ENCODE results near the gene DEDD.
A peak's percentile ranks its signal among the peaks of the same experiment; 100 is the strongest.

DEDD gene

DNA sequence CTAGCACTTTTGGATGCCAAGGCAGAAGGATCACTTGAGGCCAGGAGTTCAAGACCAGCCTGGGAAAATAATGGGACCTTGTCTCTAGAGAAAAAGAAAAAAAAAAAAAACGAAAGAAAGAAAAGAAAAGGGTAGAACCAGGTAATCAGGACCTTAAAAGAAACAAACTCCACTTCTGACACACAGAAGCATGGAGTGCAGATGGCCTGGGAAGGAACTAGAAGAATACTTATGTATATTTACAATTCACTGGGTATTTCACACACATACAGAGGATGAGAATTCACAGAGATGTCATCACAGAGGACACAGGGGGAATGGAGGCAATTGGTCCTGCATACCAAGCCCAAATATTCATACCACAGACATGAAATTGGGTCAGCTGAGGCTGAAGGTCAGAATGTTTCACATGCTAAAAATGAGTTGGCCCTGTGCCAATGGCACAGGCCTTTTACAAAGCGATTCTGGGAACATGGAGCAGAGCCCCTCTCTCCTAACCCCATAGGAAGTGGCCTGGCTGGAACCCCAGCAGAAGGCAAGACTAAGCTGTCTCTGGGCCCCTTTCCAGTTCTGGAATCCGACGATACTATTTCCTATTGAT, 40.4 kb upstream of the DEDD start:
- H3K27me3 ChIP-seq (ENCODE audit: control insufficient read depth, insufficient read depth, low read length) = no peaks in the 10 kb centered on the region
- peaks cover 3% of the 10 kb centered on the region; the same call in 1 of the 2 replicates for H3K4me1 ChIP-seq (ENCODE audit: control insufficient read depth, insufficient read depth, low read length)
- no peak overlapping the region for H3K27ac ChIP-seq (ENCODE audit: low read depth, low read length)
- H3K9me3 ChIP-seq (ENCODE audit: control insufficient read depth, insufficient read depth, low read length) = no peaks in the 10 kb centered on the region
- H3K4me3 ChIP-seq (ENCODE audit: low read depth, low read length) = no peak overlapping the region
- H3K9ac ChIP-seq (ENCODE audit: low read depth, low read length) = no peak overlapping the region
- H3K36me3 ChIP-seq (ENCODE audit: control insufficient read depth, insufficient read depth, low read length) = peaks cover 64% of the 10 kb centered on the region

DNA sequence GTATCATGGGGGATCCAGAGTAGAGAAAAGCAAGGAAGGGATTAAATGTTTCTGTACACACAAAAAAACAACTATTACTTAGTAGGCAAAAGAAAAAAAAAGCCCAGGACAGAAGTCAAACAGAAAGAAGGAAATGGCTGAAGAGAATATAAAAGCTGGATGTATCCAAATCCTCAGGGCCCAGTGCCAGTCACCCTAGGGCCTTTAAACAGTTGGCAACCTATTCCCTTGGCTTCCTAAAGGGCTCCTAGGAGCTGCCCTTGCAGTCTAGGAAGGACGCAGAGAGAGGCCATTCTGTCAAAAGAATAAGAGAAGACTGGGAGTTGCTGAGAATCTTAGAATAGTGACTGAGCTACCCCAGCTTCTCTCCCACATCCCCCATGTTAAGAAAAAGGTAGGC, 39.9 kb upstream of the DEDD start:
- H3K4me3 ChIP-seq (ENCODE audit: low read depth, low read length) = no peak overlapping the region
- H3K36me3 ChIP-seq (ENCODE audit: control insufficient read depth, insufficient read depth, low read length) = peaks cover 64% of the 10 kb centered on the region
- H3K4me1 ChIP-seq (ENCODE audit: control insufficient read depth, insufficient read depth, low read length) = no peaks in the 10 kb centered on the region
- no peaks in the 10 kb centered on the region for H3K27me3 ChIP-seq (ENCODE audit: control insufficient read depth, insufficient read depth, low read length)
- no peak overlapping the region for H3K9ac ChIP-seq (ENCODE audit: low read depth, low read length)
- no peaks in the 10 kb centered on the region for H3K9me3 ChIP-seq (ENCODE audit: control insufficient read depth, insufficient read depth, low read length)
- no peak overlapping the region for H3K27ac ChIP-seq (ENCODE audit: low read depth, low read length)

DNA sequence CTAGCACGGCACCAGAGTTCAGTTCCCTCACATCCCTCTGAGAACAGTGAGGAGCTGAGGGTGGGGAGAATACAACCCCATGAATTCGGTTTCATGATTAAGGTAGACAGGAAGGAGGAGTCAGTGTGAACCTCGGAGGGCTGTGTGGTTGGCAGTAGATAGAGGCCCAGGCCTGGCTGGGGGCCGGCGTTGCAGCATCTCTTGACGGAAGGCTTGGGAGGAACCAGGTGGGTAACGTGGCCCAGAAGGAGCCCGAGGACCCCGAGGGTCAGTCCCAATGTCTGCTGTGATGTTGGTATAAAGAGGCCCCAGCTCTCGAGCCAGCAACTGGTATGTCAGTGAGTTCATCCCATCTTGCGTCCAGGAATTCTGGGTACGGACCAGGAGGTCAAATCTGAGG, 39.2 kb upstream of the DEDD start:
- Histone ChIP-seq H3K4me3 (ENCODE audit: low read depth, low read length) (no peak overlapping the region), H3K27ac (ENCODE audit: low read depth, low read length) (no peak overlapping the region), H3K9me3 (ENCODE audit: control insufficient read depth, insufficient read depth, low read length) (no peaks in the 10 kb centered on the region), H3K36me3 (ENCODE audit: control insufficient read depth, insufficient read depth, low read length) (peaks cover 64% of the 10 kb centered on the region), H3K27me3 (ENCODE audit: control insufficient read depth, insufficient read depth, low read length) (no peaks in the 10 kb centered on the region), H3K4me1 (ENCODE audit: control insufficient read depth, insufficient read depth, low read length) (no peaks in the 10 kb centered on the region), H3K9ac (ENCODE audit: low read depth, low read length) (no peak overlapping the region)

DNA sequence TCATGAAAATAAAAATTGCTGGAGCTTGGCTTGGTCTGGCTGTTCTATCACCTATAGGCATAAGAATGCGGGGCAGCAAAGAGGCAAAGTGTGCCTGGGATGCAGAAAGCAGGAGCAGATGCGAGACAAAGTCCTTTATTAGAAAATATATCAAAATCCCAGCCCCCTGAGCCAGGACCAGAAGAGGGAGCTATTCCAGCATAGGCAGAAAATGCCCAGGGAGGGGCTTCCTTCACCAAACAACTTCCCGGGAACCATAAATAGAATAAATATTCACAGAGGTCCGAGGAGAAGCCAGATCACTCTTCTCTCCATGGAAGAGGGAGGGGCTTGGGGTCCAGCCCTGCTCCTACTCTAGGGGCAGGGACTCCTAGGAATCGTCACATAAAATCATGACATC, 38.7 kb upstream of the DEDD start:
- Histone ChIP-seq H3K4me1 (ENCODE audit: control insufficient read depth, insufficient read depth, low read length) (no peaks in the 10 kb centered on the region), H3K27ac (ENCODE audit: low read depth, low read length) (no peak overlapping the region), H3K27me3 (ENCODE audit: control insufficient read depth, insufficient read depth, low read length) (no peaks in the 10 kb centered on the region), H3K9ac (ENCODE audit: low read depth, low read length) (no peak overlapping the region), H3K4me3 (ENCODE audit: low read depth, low read length) (no peak overlapping the region), H3K36me3 (ENCODE audit: control insufficient read depth, insufficient read depth, low read length) (peaks cover 64% of the 10 kb centered on the region), H3K9me3 (ENCODE audit: control insufficient read depth, insufficient read depth, low read length) (no peaks in the 10 kb centered on the region)

DNA sequence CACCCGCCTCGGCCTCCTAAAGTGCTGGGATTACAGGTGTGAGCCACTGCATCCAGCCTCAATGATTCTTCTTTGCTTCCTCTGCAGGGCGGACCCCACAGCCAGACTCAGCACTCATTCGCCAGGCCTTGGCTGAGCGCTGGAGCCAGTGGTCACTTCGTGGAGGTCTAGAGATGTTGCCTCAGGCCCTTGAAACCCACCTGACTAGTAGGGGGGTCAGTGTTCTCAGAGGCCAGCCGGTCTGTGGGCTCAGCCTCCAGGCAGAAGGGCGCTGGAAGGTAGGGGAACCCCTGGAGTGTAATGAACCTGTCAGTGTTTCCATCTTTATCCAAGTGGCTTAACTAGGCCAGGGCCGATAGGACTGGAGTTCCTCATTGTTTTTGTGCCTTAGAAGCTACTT, 36.4 kb upstream of the DEDD start:
- H3K36me3 ChIP-seq (ENCODE audit: control insufficient read depth, insufficient read depth, low read length) = peaks cover 56% of the 10 kb centered on the region
- H3K9ac ChIP-seq (ENCODE audit: low read depth, low read length) = no peak overlapping the region
- H3K9me3 ChIP-seq (ENCODE audit: control insufficient read depth, insufficient read depth, low read length) = no peaks in the 10 kb centered on the region
- H3K27me3 ChIP-seq (ENCODE audit: control insufficient read depth, insufficient read depth, low read length) = no peaks in the 10 kb centered on the region
- no peak overlapping the region for H3K4me3 ChIP-seq (ENCODE audit: low read depth, low read length)
- no peaks in the 10 kb centered on the region for H3K4me1 ChIP-seq (ENCODE audit: control insufficient read depth, insufficient read depth, low read length)
- no peak overlapping the region for H3K27ac ChIP-seq (ENCODE audit: low read depth, low read length)

DNA sequence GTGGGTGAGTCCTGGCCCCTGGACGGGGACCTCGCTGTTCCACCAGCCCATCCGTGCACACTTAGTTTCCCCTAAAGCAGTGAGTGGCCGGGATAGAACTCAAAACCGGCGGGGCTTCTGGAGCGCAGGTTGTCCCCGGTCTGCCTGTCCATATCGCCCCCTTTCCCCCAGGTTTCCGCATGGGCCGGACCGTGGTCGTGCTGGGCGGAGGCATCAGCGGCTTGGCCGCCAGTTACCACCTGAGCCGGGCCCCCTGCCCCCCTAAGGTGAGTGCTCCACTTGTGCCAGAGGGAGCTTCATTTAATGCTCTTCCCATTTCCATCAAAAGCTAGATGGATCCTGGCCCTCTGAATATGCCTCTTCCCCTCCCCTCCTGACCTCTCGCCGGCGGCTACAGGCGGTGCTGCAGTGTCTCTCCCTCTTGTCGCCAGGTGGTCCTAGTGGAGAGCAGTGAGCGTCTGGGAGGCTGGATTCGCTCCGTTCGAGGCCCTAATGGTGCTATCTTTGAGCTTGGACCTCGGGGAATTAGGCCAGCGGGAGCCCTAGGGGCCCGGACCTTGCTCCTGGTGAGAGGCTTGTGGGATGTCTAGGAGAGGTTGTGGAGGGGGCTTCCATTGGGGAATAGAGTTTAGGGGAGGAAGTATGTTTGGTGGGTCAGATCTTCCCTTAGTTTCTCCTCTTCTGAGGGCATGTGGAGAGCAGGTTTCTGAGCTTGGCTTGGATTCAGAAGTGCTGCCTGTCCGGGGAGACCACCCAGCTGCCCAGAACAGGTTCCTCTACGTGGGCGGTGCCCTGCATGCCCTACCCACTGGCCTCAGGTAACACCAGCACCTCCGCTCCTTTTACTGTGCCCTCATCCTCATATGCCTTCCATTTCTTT, 34.4 kb upstream of the DEDD start:
- Histone ChIP-seq H3K4me3 (ENCODE audit: low read depth, low read length) (peak overlapping the region; percentile 69), H3K27ac (ENCODE audit: low read depth, low read length) (peak overlapping the region; percentile 83), H3K36me3 (ENCODE audit: control insufficient read depth, insufficient read depth, low read length) (peaks cover 56% of the 10 kb centered on the region), H3K9ac (ENCODE audit: low read depth, low read length) (peak overlapping the region; percentile 14; the same call in 1 of the 2 replicates), H3K4me1 (ENCODE audit: control insufficient read depth, insufficient read depth, low read length) (no peaks in the 10 kb centered on the region), H3K9me3 (ENCODE audit: control insufficient read depth, insufficient read depth, low read length) (no peaks in the 10 kb centered on the region), H3K27me3 (ENCODE audit: control insufficient read depth, insufficient read depth, low read length) (no peaks in the 10 kb centered on the region)

DNA sequence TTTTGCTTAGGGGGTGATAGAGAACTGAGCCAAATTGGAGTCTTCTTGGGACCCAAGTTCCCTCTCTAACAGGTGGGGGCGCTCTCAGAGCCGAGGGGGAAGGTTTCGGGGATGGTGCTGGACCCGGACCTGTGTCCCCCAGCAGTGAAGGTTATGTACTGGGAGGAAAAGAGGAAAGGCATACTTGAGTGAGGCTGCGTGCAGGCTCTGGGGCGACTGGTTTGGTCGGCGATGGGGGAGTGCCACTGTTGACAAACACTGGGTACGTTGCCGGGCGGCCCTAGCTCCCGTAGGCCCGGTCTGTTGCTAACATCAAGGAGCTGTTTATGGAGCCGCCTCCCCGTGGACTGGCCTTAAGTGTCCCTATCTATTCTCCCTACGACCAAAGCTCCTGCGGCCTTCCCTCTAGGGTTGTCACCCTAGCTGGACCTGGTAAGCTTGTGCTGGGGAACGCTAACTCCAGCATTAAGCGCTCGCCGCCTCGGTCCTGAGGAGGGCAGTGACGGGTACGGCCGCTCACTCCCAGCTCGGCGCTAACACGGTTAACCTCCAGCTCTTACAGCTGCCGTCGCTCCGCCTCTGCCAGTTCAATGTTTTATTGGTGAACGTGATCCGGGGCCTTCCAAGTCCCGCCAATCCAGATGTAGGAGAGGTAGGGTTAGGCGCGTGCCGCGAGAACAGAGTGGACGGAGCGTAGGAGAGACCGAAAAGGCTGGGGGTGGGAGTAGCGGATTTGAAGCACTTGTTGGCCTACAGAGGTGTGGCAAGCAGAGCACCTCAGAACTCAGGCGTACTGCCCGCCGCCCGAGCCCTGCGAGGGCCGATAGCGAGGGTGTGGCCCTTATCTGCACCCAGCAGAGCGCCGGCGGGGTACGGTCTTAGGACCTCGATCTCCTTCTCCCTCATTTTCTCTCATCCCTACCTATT, 33.5 kb upstream of the DEDD start, which contains the start of gene PPOX:
Gene PPOX (plus strand): TSS at position 685 of the 927 bp plus-strand sequence. CDS start 422 bp downstream, outside the sequence.
- Histone ChIP-seq H3K36me3 (ENCODE audit: control insufficient read depth, insufficient read depth, low read length) (peaks cover 53% of the 10 kb centered on the region), H3K9ac (ENCODE audit: low read depth, low read length) (peak within 1 kb of the TSS; percentile 14; the same call in 1 of the 2 replicates), H3K27ac (ENCODE audit: low read depth, low read length) (peak within 1 kb of the TSS; percentile 83), H3K27me3 (ENCODE audit: control insufficient read depth, insufficient read depth, low read length) (no peaks in the 10 kb centered on the region), H3K4me1 (ENCODE audit: control insufficient read depth, insufficient read depth, low read length) (no peaks in the 10 kb centered on the region), H3K9me3 (ENCODE audit: control insufficient read depth, insufficient read depth, low read length) (no peaks in the 10 kb centered on the region), H3K4me3 (ENCODE audit: low read depth, low read length) (peak within 1 kb of the TSS; percentile 69)

DNA sequence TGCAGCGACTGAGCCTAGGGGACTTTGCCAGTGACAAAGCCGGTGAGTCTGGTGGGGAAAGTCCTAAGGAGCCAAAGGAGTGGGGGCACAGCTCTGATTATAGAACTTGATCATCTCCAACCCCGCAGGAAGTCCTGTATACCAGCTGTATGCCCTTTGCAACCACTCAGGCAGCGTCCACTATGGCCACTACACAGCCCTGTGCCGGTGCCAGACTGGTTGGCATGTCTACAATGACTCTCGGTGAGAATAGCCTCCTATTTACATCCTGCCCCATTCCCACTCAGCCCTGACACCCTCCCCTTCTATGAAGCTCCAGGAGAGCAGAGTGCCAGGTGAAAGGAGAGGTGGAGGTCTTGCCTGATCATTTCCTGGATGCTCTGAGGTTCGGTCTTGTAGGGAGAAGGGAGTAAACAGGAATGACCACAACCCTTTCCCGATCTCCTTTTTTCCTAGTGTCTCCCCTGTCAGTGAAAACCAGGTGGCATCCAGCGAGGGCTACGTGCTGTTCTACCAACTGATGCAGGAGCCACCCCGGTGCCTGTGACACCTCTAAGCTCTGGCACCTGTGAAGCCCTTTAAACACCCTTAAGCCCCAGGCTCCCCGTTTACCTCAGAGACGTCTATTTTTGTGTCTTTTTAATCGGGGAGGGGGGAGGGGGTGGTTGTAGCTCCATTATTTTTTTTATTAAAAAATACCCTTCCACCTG, 32.6 kb upstream of the DEDD start:
- Histone ChIP-seq H3K9ac (ENCODE audit: low read depth, low read length) (no peak overlapping the region), H3K4me1 (ENCODE audit: control insufficient read depth, insufficient read depth, low read length) (peaks cover 2% of the 10 kb centered on the region; the same call in 1 of the 2 replicates), H3K4me3 (ENCODE audit: low read depth, low read length) (peak overlapping the region; percentile 69), H3K9me3 (ENCODE audit: control insufficient read depth, insufficient read depth, low read length) (no peaks in the 10 kb centered on the region), H3K27me3 (ENCODE audit: control insufficient read depth, insufficient read depth, low read length) (no peaks in the 10 kb centered on the region), H3K27ac (ENCODE audit: low read depth, low read length) (peak overlapping the region; percentile 83), H3K36me3 (ENCODE audit: control insufficient read depth, insufficient read depth, low read length) (peaks cover 46% of the 10 kb centered on the region)

DNA sequence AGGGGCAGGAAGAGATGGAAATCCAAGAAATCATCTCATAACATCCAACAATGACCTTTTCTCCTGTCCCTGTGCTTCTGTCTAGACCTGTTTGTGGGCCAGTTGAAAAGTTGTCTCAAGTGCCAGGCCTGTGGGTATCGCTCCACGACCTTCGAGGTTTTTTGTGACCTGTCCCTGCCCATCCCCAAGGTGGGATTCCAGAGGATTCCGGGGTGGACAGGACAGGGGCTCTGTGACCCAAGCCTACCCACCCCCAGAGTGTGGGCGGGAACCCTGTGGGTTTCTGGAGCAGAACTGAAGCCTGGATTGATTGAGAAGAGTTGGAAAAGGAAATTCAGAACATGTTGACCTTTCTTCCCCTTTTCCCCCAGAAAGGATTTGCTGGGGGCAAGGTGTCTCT, 31.3 kb upstream of the DEDD start:
- H3K27me3 ChIP-seq (ENCODE audit: control insufficient read depth, insufficient read depth, low read length) = no peaks in the 10 kb centered on the region
- peaks cover 35% of the 10 kb centered on the region for H3K36me3 ChIP-seq (ENCODE audit: control insufficient read depth, insufficient read depth, low read length)

DNA sequence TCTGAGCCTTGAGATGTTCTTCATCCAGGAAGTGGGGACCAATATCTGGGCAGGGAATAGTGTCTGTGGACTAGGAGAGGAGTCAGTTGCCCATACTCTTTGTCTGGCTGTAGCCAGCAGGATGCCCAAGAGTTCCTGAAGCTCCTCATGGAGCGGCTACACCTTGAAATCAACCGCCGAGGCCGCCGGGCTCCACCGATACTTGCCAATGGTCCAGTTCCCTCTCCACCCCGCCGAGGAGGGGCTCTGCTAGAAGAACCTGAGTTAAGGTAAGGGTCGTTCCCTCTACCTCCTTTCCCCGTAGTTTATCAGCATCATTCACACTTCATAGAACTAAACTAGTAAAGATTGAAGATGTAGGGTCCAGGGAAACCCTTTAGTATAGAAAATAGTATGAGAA, 30.3 kb upstream of the DEDD start:
- peaks cover 3% of the 10 kb centered on the region; the same call in 1 of the 2 replicates for H3K4me1 ChIP-seq (ENCODE audit: control insufficient read depth, insufficient read depth, low read length)
- peaks cover 42% of the 10 kb centered on the region for H3K36me3 ChIP-seq (ENCODE audit: control insufficient read depth, insufficient read depth, low read length)
- no peak overlapping the region for H3K4me3 ChIP-seq (ENCODE audit: low read depth, low read length)
- no peak overlapping the region for H3K9ac ChIP-seq (ENCODE audit: low read depth, low read length)
- H3K9me3 ChIP-seq (ENCODE audit: control insufficient read depth, insufficient read depth, low read length) = no peaks in the 10 kb centered on the region
- no peak overlapping the region for H3K27ac ChIP-seq (ENCODE audit: low read depth, low read length)
- H3K27me3 ChIP-seq (ENCODE audit: control insufficient read depth, insufficient read depth, low read length) = no peaks in the 10 kb centered on the region

More for the DNA sequence above, 31.3 kb upstream of the DEDD start:
- no peak overlapping the region for H3K9ac ChIP-seq (ENCODE audit: low read depth, low read length)
- no peak overlapping the region for H3K27ac ChIP-seq (ENCODE audit: low read depth, low read length)
- H3K4me3 ChIP-seq (ENCODE audit: low read depth, low read length) = no peak overlapping the region
- H3K4me1 ChIP-seq (ENCODE audit: control insufficient read depth, insufficient read depth, low read length) = peaks cover 3% of the 10 kb centered on the region; the same call in 1 of the 2 replicates
- H3K9me3 ChIP-seq (ENCODE audit: control insufficient read depth, insufficient read depth, low read length) = no peaks in the 10 kb centered on the region

Data from HUES48 (cell line).